GM12878 (cell line): Measurements from ENCODE around the gene ASIP. TPM values are rescaled to one million over a fixed set of nuclear protein-coding genes. Genes with fewer than 3 reads are reported as not detected.

Experiments
- ATAC-seq: fragments of 200-7000 bp; cut with Tn5 transposase; 3 replicates; pipeline ENCODE4 v1.9.1; 2020; ENCODE audit warnings: mild to moderate bottlenecking, moderate library complexity
- BruUV-seq: library from RNA; stranded (reverse); fragments of 400-500 nt; replicated peaks from 2 replicates; lab custom pipeline; 2021; lab: Mats Ljungman, UMichigan
- CTCF ChIA-PET: fragments of 300-600 bp; sonication (Branson Sonifier 250); formaldehyde crosslinking; extraction: SDS; loops from one replicate; lab custom pipeline; 2021; ENCODE audit warnings: inconsistent platforms; lab: Yijun Ruan, JAX
- POLR2A ChIA-PET: fragments of 350-600 bp; formaldehyde crosslinking; extraction: SDS; loops from one replicate; lab custom pipeline; 2021; ENCODE audit warnings: inconsistent platforms; lab: Charles Lee
- RAD21 ChIA-PET: fragments of 300-600 bp; sonication (Branson Sonifier 250); formaldehyde crosslinking; loops from one replicate; lab custom pipeline; 2023; ENCODE audit warnings: antibody characterized with exemption; ENCODE audit not compliant: unreplicated experiment; lab: Charles Lee
- SMC1A ChIA-PET: fragments of 300-600 bp; sonication (Branson Sonifier 250); formaldehyde crosslinking; loops from one replicate; lab custom pipeline; 2023; ENCODE audit not compliant: unreplicated experiment, uncharacterized antibody; lab: Charles Lee
- DNase-seq: peaks from one replicate; pipeline ENCODE4 v3.0.0-alpha.2; 2011; ENCODE audit warnings: low read depth, low spot score
- FAIRE-seq: peaks from 3 replicates; lab custom pipeline; 2011; peaks lifted over from hg19 to GRCh38; lab: Jason Lieb, UNC
- H2AFZ ChIP-seq: 2 replicates; pipeline ENCODE4 v1.6.0; 2011; ENCODE audit warnings: low read depth, low read length, control low read depth; ENCODE audit not compliant: control insufficient read depth
- H3K27ac ChIP-seq: 2 replicates; pipeline ENCODE4 v1.5.1; 2011; ENCODE audit warnings: control low read depth; ENCODE audit not compliant: control insufficient read depth, insufficient read depth
- H3K27me3 ChIP-seq, 2 experiments: replicated peaks in 1 of 2; 2 replicates each; pipeline versions ENCODE4 v1.6.0 to v1.6.1; 2011; ENCODE audit warnings: low read length in 1 of 2; ENCODE audit not compliant: control insufficient read depth in 2 of 2, insufficient read depth in 2 of 2
- H3K36me3 ChIP-seq, 2 experiments: 2 replicates each; pipeline ENCODE4 v1.5.1; 2011; ENCODE audit warnings: low read length in 1 of 2; ENCODE audit not compliant: control insufficient read depth in 2 of 2, insufficient read depth in 2 of 2
- H3K4me1 ChIP-seq: 2 replicates; pipeline ENCODE4 v1.6.1; 2011; ENCODE audit warnings: mild to moderate bottlenecking, low read length, moderate library complexity, mixed read lengths; ENCODE audit not compliant: control insufficient read depth, insufficient read depth
- H3K4me2 ChIP-seq: 2 replicates; pipeline ENCODE4 v1.6.0; 2011; ENCODE audit warnings: control low read depth; ENCODE audit not compliant: control insufficient read depth, insufficient read depth
- H3K4me3 ChIP-seq: fragments of 200-600 bp; sonication (generic); 2 replicates; pipeline ENCODE4 v1.5.1; 2016
- H3K79me2 ChIP-seq: 2 replicates; pipeline ENCODE4 v1.6.0; 2011; ENCODE audit warnings: low read length; ENCODE audit not compliant: control insufficient read depth, insufficient read depth
- H3K9ac ChIP-seq: 2 replicates; pipeline ENCODE4 v1.8.0; 2011; ENCODE audit warnings: low read length, control low read depth, mixed read lengths; ENCODE audit not compliant: control insufficient read depth, insufficient read depth
- H3K9me3 ChIP-seq: replicated peaks from 3 replicates; pipeline ENCODE4 v1.5.1; 2011; ENCODE audit warnings: mild to moderate bottlenecking, low read length; ENCODE audit not compliant: control insufficient read depth, insufficient read depth
- H4K20me1 ChIP-seq: 2 replicates; pipeline ENCODE4 v1.6.0; 2011; ENCODE audit not compliant: control insufficient read depth, insufficient read depth
- CREM ChIP-seq: IDR thresholded peaks from 2 replicates; pipeline ENCODE4 v1.6.1; 2014; ENCODE audit warnings: antibody characterized with exemption, low read depth
- DPF2 ChIP-seq: fragments of 450-650 bp; IDR thresholded peaks from 2 replicates; pipeline ENCODE4 v1.6.1; 2017; ENCODE audit warnings: mild to moderate bottlenecking
- SPI1 ChIP-seq: IDR thresholded peaks from 2 replicates; pipeline ENCODE4 v1.6.1; 2011; ENCODE audit warnings: low read depth, mild to moderate bottlenecking, low read length, moderate library complexity, borderline replicate concordance; ENCODE audit not compliant: insufficient read depth
- SREBF1 ChIP-seq: IDR thresholded peaks from 2 replicates; pipeline ENCODE4 v1.6.1; 2012; ENCODE audit warnings: mild to moderate bottlenecking, low read length
- SRF ChIP-seq, 2 experiments: IDR thresholded peaks; 2 replicates each; pipeline ENCODE4 v1.6.1; 2011; ENCODE audit warnings: low read depth in 2 of 2, low read length in 2 of 2, mild to moderate bottlenecking in 1 of 2, moderate library complexity in 1 of 2
- WGBS: methylation state at CpG from one replicate; pipeline ENCODE4 v1.1.6; 2016; ENCODE audit warnings: low lambda C conversion rate; ENCODE audit not compliant: insufficient replicate concordance, insufficient coverage; ENCODE audit errors: missing lambda C conversion rate; 5-methylcytosine and 5-hydroxymethylcytosine counted together
- in situ Hi-C: fragments of 300-500 bp; cut with MboI; formaldehyde crosslinking; loops from 9 replicates; pipeline ENCODE4 v1.14.3; 2018; ENCODE audit warnings: mixed read lengths
- intact Hi-C: fragments of 100-400 bp; cut with micrococcal nuclease; formaldehyde crosslinking; loops from one replicate; pipeline ENCODE4 v1.14.2; 2022; ENCODE audit not compliant: unreplicated experiment
- polyA plus RNA-seq, 11 experiments: library from polyadenylated mRNA; depleted of rRNA in 4 of 11; unstranded in 6 of 11; stranded (reverse) in 5 of 11; fragments of >200 nt; fragmentation: Nextera tagmentation in 4 of 11; fragmentation: Illumina TruSeq in 1 of 11; extraction: Ambion mirVana in 4 of 11; extraction: Trizol in 1 of 11; gene quantifications; 1 replicate in 1 of 11; 2 replicates in 10 of 11; pipeline versions ENCODE4 v1.2.1 to v1.2.3, GENCODE V29; 2011 to 2016; ENCODE audit warnings: inconsistent platforms in 2 of 11, missing spikeins in 2 of 11, low read depth in 1 of 11
- total RNA-seq, 4 experiments: library from RNA; depleted of rRNA in 3 of 4; stranded (reverse); fragments of >200 nt in 3 of 4; fragmentation: Illumina TruSeq in 1 of 4; extraction: Trizol in 1 of 4; gene quantifications; 2 replicates each; pipeline versions ENCODE4 v1.2.1 to v1.2.3, GENCODE V29; 2013 to 2021
- TF ChIP-seq, protein P1 (sequence below): fragments of 450-650 bp; IDR thresholded peaks from 2 replicates; pipeline ENCODE4 v1.6.1; 2017; ENCODE audit warnings: mild to moderate bottlenecking, moderate library complexity
- TF ChIP-seq, protein P2 (sequence below): fragments of 150-350 bp; IDR thresholded peaks from 2 replicates; pipeline ENCODE4 v1.6.1; 2016; ENCODE audit warnings: low read depth, low read length

ASIP gene
- total and polyA plus RNA-seq, 10 of the 15 experiments (the other 5 are each of a cell fraction or from before 2014, with no cell fraction given), result 0.29 TPM; not detected in 9

GRCh38 chr20:34283844-34284243 is 42.6 kb downstream of the ASIP start:
- Histone ChIP-seq H3K9ac (no peak overlapping the region), H3K4me2 (no peak overlapping the region), H3K4me1 (no peaks in the 10 kb centered on the region), H2AFZ (no peak overlapping the region), H3K9me3 (no peaks in the 10 kb centered on the region), H3K36me3 (peaks cover 32 to 43% of the 10 kb centered on the region in 2 experiments), H3K79me2 (no peaks in the 10 kb centered on the region), H3K27ac (no peak overlapping the region), H3K27me3 (no peaks in the 10 kb centered on the region), H3K4me3 (no peak overlapping the region), H4K20me1 (no peaks in the 10 kb centered on the region)
- ChIA-PET CTCF (interaction anchor here (1.1 kb wide), 1 partner anchor 12 kb away, joined by 3 read pairs; no protein-coding TSS in a partner anchor), POLR2A (no interaction called here), SMC1A (interaction anchor here (0.6 kb wide), 1 partner anchor 233 kb away, joined by 3 read pairs; no protein-coding TSS in a partner anchor), RAD21 (no interaction called here)
- FAIRE-seq, result no peak
- WGBS, result 100% methylated on average over 1 of the region's 1 CpG
- DNase-seq, result no peak
- intact Hi-C loops, result no loop called here
- no TSS peak for BruUV-seq
- in situ Hi-C loops, result no loop called here
- ATAC-seq, result no peak
- no peak for TF ChIP-seq SRF (IDR thresholded peaks at IDR 0.05; ENCODE audit: low read depth in 2 of 2, low read length in 2 of 2)
- TF ChIP-seq, protein P1, sequence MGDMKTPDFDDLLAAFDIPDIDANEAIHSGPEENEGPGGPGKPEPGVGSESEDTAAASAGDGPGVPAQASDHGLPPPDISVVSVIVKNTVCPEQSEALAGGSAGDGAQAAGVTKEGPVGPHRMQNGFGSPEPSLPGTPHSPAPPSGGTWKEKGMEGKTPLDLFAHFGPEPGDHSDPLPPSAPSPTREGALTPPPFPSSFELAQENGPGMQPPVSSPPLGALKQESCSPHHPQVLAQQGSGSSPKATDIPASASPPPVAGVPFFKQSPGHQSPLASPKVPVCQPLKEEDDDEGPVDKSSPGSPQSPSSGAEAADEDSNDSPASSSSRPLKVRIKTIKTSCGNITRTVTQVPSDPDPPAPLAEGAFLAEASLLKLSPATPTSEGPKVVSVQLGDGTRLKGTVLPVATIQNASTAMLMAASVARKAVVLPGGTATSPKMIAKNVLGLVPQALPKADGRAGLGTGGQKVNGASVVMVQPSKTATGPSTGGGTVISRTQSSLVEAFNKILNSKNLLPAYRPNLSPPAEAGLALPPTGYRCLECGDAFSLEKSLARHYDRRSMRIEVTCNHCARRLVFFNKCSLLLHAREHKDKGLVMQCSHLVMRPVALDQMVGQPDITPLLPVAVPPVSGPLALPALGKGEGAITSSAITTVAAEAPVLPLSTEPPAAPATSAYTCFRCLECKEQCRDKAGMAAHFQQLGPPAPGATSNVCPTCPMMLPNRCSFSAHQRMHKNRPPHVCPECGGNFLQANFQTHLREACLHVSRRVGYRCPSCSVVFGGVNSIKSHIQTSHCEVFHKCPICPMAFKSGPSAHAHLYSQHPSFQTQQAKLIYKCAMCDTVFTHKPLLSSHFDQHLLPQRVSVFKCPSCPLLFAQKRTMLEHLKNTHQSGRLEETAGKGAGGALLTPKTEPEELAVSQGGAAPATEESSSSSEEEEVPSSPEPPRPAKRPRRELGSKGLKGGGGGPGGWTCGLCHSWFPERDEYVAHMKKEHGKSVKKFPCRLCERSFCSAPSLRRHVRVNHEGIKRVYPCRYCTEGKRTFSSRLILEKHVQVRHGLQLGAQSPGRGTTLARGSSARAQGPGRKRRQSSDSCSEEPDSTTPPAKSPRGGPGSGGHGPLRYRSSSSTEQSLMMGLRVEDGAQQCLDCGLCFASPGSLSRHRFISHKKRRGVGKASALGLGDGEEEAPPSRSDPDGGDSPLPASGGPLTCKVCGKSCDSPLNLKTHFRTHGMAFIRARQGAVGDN, result no peak
- TF ChIP-seq SREBF1, result no peak
- TF ChIP-seq DPF2, result no peak
- TF ChIP-seq CREM, result no peak
- TF ChIP-seq, protein P2, sequence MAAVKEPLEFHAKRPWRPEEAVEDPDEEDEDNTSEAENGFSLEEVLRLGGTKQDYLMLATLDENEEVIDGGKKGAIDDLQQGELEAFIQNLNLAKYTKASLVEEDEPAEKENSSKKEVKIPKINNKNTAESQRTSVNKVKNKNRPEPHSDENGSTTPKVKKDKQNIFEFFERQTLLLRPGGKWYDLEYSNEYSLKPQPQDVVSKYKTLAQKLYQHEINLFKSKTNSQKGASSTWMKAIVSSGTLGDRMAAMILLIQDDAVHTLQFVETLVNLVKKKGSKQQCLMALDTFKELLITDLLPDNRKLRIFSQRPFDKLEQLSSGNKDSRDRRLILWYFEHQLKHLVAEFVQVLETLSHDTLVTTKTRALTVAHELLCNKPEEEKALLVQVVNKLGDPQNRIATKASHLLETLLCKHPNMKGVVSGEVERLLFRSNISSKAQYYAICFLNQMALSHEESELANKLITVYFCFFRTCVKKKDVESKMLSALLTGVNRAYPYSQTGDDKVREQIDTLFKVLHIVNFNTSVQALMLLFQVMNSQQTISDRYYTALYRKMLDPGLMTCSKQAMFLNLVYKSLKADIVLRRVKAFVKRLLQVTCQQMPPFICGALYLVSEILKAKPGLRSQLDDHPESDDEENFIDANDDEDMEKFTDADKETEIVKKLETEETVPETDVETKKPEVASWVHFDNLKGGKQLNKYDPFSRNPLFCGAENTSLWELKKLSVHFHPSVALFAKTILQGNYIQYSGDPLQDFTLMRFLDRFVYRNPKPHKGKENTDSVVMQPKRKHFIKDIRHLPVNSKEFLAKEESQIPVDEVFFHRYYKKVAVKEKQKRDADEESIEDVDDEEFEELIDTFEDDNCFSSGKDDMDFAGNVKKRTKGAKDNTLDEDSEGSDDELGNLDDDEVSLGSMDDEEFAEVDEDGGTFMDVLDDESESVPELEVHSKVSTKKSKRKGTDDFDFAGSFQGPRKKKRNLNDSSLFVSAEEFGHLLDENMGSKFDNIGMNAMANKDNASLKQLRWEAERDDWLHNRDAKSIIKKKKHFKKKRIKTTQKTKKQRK, result no peak
- TF ChIP-seq SPI1, result no peak
